Vagina (tissue), 2 donors: ENCODE results near the gene RFC4.

Experiments used
- POLR2A ChIP-seq, 2 donors: fragments of 450-650 bp; IDR thresholded peaks; one replicate each; pipeline ENCODE4 v1.6.1; 2017; ENCODE audit warnings: antibody characterized with exemption in 2 of 2, mild to moderate bottlenecking in 2 of 2, moderate library complexity in 2 of 2
- TF ChIP-seq, protein P1 (sequence below), 3 experiments: fragments of 450-650 bp in 2 of 3; fragments of 200-600 bp in 1 of 3; sonication (generic) in 1 of 3; IDR thresholded peaks; one replicate each; pipeline ENCODE4 v1.5.1; 2017 to 2019; ENCODE audit warnings: antibody characterized with exemption in 3 of 3, mild to moderate bottlenecking in 2 of 3, moderate library complexity in 2 of 3

DNA sequence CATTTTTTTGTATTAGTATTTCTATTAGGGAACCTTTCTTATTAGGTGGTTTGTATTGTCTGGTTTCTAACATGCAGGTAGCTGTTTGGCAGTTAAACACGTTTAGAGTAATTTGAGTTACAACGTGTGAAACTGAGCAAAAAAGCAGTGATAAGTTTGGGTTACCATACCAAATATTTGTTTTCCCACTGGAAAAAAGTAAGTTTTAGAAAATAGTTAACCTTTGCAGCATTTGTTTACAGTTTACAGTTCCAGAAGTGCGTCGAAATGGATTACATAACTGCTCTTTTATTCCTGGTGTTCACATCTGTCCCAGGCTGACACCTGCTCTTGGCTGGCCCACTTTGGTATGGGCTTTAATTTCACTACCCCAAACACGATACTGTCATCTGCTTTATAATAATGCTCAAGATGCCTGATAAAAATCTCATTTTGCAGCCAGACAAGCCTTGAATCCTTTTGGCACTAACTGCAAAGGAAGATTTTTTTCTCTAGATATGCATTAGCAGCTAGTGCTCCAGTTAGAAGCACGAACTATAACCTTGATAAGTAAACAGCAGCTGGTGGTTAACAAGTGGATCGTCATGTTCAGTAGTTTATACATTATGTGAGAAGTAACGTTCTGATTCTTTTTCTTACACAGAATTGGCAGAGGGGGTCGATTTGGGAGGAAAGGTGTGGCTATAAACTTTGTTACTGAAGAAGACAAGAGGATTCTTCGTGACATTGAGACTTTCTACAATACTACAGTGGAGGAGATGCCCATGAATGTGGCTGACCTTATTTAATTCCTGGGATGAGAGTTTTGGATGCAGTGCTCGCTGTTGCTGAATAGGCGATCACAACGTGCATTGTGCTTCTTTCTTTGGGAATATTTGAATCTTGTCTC, 17.6 kb downstream of the RFC4 start:
- TF ChIP-seq, protein P1, sequence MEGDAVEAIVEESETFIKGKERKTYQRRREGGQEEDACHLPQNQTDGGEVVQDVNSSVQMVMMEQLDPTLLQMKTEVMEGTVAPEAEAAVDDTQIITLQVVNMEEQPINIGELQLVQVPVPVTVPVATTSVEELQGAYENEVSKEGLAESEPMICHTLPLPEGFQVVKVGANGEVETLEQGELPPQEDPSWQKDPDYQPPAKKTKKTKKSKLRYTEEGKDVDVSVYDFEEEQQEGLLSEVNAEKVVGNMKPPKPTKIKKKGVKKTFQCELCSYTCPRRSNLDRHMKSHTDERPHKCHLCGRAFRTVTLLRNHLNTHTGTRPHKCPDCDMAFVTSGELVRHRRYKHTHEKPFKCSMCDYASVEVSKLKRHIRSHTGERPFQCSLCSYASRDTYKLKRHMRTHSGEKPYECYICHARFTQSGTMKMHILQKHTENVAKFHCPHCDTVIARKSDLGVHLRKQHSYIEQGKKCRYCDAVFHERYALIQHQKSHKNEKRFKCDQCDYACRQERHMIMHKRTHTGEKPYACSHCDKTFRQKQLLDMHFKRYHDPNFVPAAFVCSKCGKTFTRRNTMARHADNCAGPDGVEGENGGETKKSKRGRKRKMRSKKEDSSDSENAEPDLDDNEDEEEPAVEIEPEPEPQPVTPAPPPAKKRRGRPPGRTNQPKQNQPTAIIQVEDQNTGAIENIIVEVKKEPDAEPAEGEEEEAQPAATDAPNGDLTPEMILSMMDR (IDR thresholded peaks at IDR 0.05), result no peak
- no peak for TF ChIP-seq POLR2A (IDR thresholded peaks at IDR 0.05)
